ENCODE measurements around the gene WWC1.

WWC1 gene

GRCh38 chr5:168359820-168360460, 68.5 kb downstream of the WWC1 start:
- Histone ChIP-seq H3K4me3 (ENCODE audit: low read depth in 1 of 2, low read length in 2 of 2) (no peak overlapping the region), H3K4me1 (ENCODE audit: control insufficient read depth in 1 of 2, insufficient read depth in 2 of 2, low read length in 2 of 2) (peaks cover 12 to 26% of the 10 kb centered on the region in 2 donors), H3K27me3 (ENCODE audit: control insufficient read depth in 1 of 2, insufficient read depth in 2 of 2, low read length in 2 of 2) (no peaks in the 10 kb centered on the region), H3K9me3 (ENCODE audit: control insufficient read depth in 1 of 2, low read length in 2 of 2) (no peaks in the 10 kb centered on the region), H3K27ac (ENCODE audit: low read depth, low read length) (no peak overlapping the region), H3K36me3 (ENCODE audit: control insufficient read depth in 1 of 2, insufficient read depth in 2 of 2, low read length in 2 of 2) (no peaks in the 10 kb centered on the region), H3K9ac (ENCODE audit: low read depth in 1 of 2, low read length in 2 of 2) (no peak overlapping the region)

DNA sequence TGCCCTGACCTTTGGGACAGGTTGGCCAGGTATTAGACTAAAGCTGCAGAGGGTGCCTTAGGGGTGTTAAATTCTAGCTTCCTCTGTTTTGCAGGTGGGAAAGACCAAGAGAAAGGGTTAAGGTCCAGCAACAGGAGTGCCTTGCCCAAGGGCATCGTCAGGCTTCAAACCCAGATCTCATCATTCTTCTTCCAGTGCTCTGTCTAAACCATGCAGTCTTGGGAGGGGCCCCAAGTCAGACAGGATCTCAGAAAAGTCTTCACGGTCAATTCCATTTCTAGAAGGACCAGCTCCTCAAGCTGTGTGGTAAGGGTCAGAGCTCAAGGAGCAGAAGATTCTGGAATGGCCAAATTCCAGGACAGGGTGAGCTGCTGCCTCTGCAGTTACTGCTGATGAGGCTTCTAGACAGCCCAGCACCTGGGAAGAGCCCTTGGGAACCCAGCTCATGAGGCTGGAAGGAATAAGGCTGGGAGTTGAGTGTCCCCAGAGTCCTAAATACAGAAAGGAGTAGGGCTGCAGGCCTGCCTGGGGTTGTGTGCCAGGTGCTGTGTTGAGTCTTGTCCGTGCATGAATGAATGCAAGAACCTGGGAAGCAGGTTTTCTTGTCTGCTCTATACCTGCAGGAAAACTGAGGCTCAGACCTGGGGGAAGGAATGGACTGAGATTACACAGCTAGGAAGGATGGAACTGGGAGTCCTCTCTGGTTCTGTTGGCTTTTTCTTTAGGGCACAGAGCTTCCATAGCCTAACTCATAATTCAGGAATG, 69.3 kb downstream of the WWC1 start:
- H3K27me3 ChIP-seq (ENCODE audit: control insufficient read depth in 1 of 2, insufficient read depth in 2 of 2, low read length in 2 of 2), result no peaks in the 10 kb centered on the region
- no peak overlapping the region for H3K4me3 ChIP-seq (ENCODE audit: low read depth in 1 of 2, low read length in 2 of 2)
- no peak overlapping the region for H3K9ac ChIP-seq (ENCODE audit: low read depth in 1 of 2, low read length in 2 of 2)
- H3K4me1 ChIP-seq (ENCODE audit: control insufficient read depth in 1 of 2, insufficient read depth in 2 of 2, low read length in 2 of 2), result peaks cover 19 to 33% of the 10 kb centered on the region in 2 donors
- H3K9me3 ChIP-seq (ENCODE audit: control insufficient read depth in 1 of 2, low read length in 2 of 2), result no peaks in the 10 kb centered on the region
- no peak overlapping the region for H3K27ac ChIP-seq (ENCODE audit: low read depth, low read length)
- H3K36me3 ChIP-seq (ENCODE audit: control insufficient read depth in 1 of 2, insufficient read depth in 2 of 2, low read length in 2 of 2), result no peaks in the 10 kb centered on the region

GRCh38 chr5:168362097-168362885, 70.8 kb downstream of the WWC1 start:
- Histone ChIP-seq H3K9ac (ENCODE audit: low read depth in 1 of 2, low read length in 2 of 2) (no peak overlapping the region), H3K27me3 (ENCODE audit: control insufficient read depth in 1 of 2, insufficient read depth in 2 of 2, low read length in 2 of 2) (no peaks in the 10 kb centered on the region), H3K9me3 (ENCODE audit: control insufficient read depth in 1 of 2, low read length in 2 of 2) (no peaks in the 10 kb centered on the region), H3K36me3 (ENCODE audit: control insufficient read depth in 1 of 2, insufficient read depth in 2 of 2, low read length in 2 of 2) (no peaks in the 10 kb centered on the region), H3K4me1 (ENCODE audit: control insufficient read depth in 1 of 2, insufficient read depth in 2 of 2, low read length in 2 of 2) (peaks cover 22 to 37% of the 10 kb centered on the region in 2 donors), H3K27ac (ENCODE audit: low read depth, low read length) (no peak overlapping the region), H3K4me3 (ENCODE audit: low read depth in 1 of 2, low read length in 2 of 2) (no peak overlapping the region)

DNA sequence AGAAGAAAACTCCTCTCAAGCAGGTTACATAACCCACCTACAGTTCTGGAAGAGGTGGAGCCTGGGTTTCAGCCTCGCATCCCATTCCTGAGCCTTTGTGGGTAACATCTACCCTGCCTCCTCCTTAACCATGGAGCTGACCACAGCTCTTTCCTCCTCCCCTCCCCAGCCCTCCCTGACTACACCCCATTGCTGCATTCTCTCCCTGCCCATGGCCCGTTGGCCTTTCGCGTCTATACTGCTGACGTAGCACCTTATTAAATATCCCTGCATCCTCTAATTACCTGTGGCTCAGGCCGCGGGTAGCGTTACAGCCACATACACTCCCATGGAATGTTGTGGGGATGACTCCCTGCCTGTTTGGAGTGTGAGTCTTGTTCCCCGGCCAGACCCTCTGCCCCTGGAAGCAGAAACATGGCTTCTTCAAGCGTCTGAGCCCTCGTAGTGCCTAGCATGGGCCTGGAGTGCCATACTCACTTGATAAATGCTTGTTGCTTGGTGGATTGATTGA, 72.8 kb downstream of the WWC1 start:
- H3K4me3 ChIP-seq (ENCODE audit: low read depth in 1 of 2, low read length in 2 of 2), result no peak overlapping the region
- no peaks in the 10 kb centered on the region for H3K9me3 ChIP-seq (ENCODE audit: control insufficient read depth in 1 of 2, low read length in 2 of 2)
- no peaks in the 10 kb centered on the region for H3K36me3 ChIP-seq (ENCODE audit: control insufficient read depth in 1 of 2, insufficient read depth in 2 of 2, low read length in 2 of 2)
- H3K27me3 ChIP-seq (ENCODE audit: control insufficient read depth in 1 of 2, insufficient read depth in 2 of 2, low read length in 2 of 2), result no peaks in the 10 kb centered on the region
- no peak overlapping the region for H3K9ac ChIP-seq (ENCODE audit: low read depth in 1 of 2, low read length in 2 of 2)
- peaks cover 22 to 37% of the 10 kb centered on the region in 2 donors for H3K4me1 ChIP-seq (ENCODE audit: control insufficient read depth in 1 of 2, insufficient read depth in 2 of 2, low read length in 2 of 2)
- no peak overlapping the region for H3K27ac ChIP-seq (ENCODE audit: low read depth, low read length)

GRCh38 chr5:168364750-168365550, 73.5 kb downstream of the WWC1 start:
- Histone ChIP-seq H3K9me3 (ENCODE audit: control insufficient read depth in 1 of 2, low read length in 2 of 2) (no peaks in the 10 kb centered on the region), H3K36me3 (ENCODE audit: control insufficient read depth in 1 of 2, insufficient read depth in 2 of 2, low read length in 2 of 2) (no peaks in the 10 kb centered on the region), H3K27me3 (ENCODE audit: control insufficient read depth in 1 of 2, insufficient read depth in 2 of 2, low read length in 2 of 2) (no peaks in the 10 kb centered on the region), H3K4me1 (ENCODE audit: control insufficient read depth in 1 of 2, insufficient read depth in 2 of 2, low read length in 2 of 2) (peaks cover 22 to 38% of the 10 kb centered on the region in 2 donors), H3K9ac (ENCODE audit: low read depth in 1 of 2, low read length in 2 of 2) (peak overlapping the region in 1 of 2 donors; percentile 25), H3K27ac (ENCODE audit: low read depth, low read length) (no peak overlapping the region), H3K4me3 (ENCODE audit: low read depth in 1 of 2, low read length in 2 of 2) (no peak overlapping the region)

- Histone ChIP-seq H3K36me3 (ENCODE audit: control insufficient read depth in 1 of 2, insufficient read depth in 2 of 2, low read length in 2 of 2) (no peaks in the 10 kb centered on the region), H3K9ac (ENCODE audit: low read depth in 1 of 2, low read length in 2 of 2) (peak overlapping the region in 1 of 2 donors; percentile 25), H3K4me3 (ENCODE audit: low read depth in 1 of 2, low read length in 2 of 2) (no peak overlapping the region), H3K27ac (ENCODE audit: low read depth, low read length) (no peak overlapping the region), H3K9me3 (ENCODE audit: control insufficient read depth in 1 of 2, low read length in 2 of 2) (no peaks in the 10 kb centered on the region), H3K4me1 (ENCODE audit: control insufficient read depth in 1 of 2, insufficient read depth in 2 of 2, low read length in 2 of 2) (peaks cover 27 to 45% of the 10 kb centered on the region in 2 donors), H3K27me3 (ENCODE audit: control insufficient read depth in 1 of 2, insufficient read depth in 2 of 2, low read length in 2 of 2) (no peaks in the 10 kb centered on the region)
These were observed 74.2 kb downstream of the WWC1 start for GRCh38 chr5:168365581-168366081.

GRCh38 chr5:168366116-168366515, 74.7 kb downstream of the WWC1 start:
- Histone ChIP-seq H3K4me3 (ENCODE audit: low read depth in 1 of 2, low read length in 2 of 2) (no peak overlapping the region), H3K4me1 (ENCODE audit: control insufficient read depth in 1 of 2, insufficient read depth in 2 of 2, low read length in 2 of 2) (peaks cover 29 to 49% of the 10 kb centered on the region in 2 donors), H3K9ac (ENCODE audit: low read depth in 1 of 2, low read length in 2 of 2) (no peak overlapping the region), H3K27ac (ENCODE audit: low read depth, low read length) (no peak overlapping the region), H3K27me3 (ENCODE audit: control insufficient read depth in 1 of 2, insufficient read depth in 2 of 2, low read length in 2 of 2) (no peaks in the 10 kb centered on the region), H3K9me3 (ENCODE audit: control insufficient read depth in 1 of 2, low read length in 2 of 2) (no peaks in the 10 kb centered on the region), H3K36me3 (ENCODE audit: control insufficient read depth in 1 of 2, insufficient read depth in 2 of 2, low read length in 2 of 2) (no peaks in the 10 kb centered on the region)

- Histone ChIP-seq H3K27me3 (ENCODE audit: control insufficient read depth in 1 of 2, insufficient read depth in 2 of 2, low read length in 2 of 2) (no peaks in the 10 kb centered on the region), H3K4me3 (ENCODE audit: low read depth in 1 of 2, low read length in 2 of 2) (no peak overlapping the region), H3K4me1 (ENCODE audit: control insufficient read depth in 1 of 2, insufficient read depth in 2 of 2, low read length in 2 of 2) (peaks cover 34 to 42% of the 10 kb centered on the region in 2 donors), H3K36me3 (ENCODE audit: control insufficient read depth in 1 of 2, insufficient read depth in 2 of 2, low read length in 2 of 2) (no peaks in the 10 kb centered on the region), H3K27ac (ENCODE audit: low read depth, low read length) (no peak overlapping the region), H3K9me3 (ENCODE audit: control insufficient read depth in 1 of 2, low read length in 2 of 2) (no peaks in the 10 kb centered on the region), H3K9ac (ENCODE audit: low read depth in 1 of 2, low read length in 2 of 2) (no peak overlapping the region)
These were observed 77.4 kb downstream of the WWC1 start for GRCh38 chr5:168368854-168369253.

DNA sequence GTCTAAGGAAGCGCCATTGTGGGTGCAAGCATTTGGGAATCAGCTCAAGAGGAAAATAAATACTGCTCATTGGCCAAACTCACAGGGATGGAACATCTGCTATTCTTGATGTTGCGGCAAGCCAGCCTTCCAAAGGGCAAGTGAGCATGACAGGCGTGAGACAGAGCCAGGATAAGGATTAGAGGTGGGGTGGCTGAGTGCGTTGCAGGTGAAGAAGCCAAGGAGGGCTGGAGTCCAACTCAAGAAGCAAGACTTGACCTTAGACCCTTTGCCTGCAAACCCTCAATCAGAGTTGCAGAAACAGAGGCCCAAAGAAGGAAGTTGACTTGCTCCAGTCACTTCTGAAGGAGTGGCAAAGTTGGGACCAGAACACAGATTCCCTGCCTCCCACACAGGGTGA, 79.4 kb downstream of the WWC1 start:
- Histone ChIP-seq H3K27ac (ENCODE audit: low read depth, low read length) (no peak overlapping the region), H3K36me3 (ENCODE audit: control insufficient read depth in 1 of 2, insufficient read depth in 2 of 2, low read length in 2 of 2) (no peaks in the 10 kb centered on the region), H3K9me3 (ENCODE audit: control insufficient read depth in 1 of 2, low read length in 2 of 2) (no peaks in the 10 kb centered on the region), H3K9ac (ENCODE audit: low read depth in 1 of 2, low read length in 2 of 2) (no peak overlapping the region), H3K4me3 (ENCODE audit: low read depth in 1 of 2, low read length in 2 of 2) (no peak overlapping the region), H3K27me3 (ENCODE audit: control insufficient read depth in 1 of 2, insufficient read depth in 2 of 2, low read length in 2 of 2) (no peaks in the 10 kb centered on the region), H3K4me1 (ENCODE audit: control insufficient read depth in 1 of 2, insufficient read depth in 2 of 2, low read length in 2 of 2) (peaks cover 18 to 23% of the 10 kb centered on the region in 2 donors)

Measured in duodenal mucosa (tissue), 2 donors.